Skeletal muscle tissue (tissue), 4 donors: ENCODE data around the gene HARS2. TPM values are rescaled to one million over a fixed set of nuclear protein-coding genes. Genes with fewer than 3 reads are reported as not detected.
A peak's percentile ranks its signal among the peaks of the same experiment; 100 is the strongest.
"Not testable (repeated sequence)": the region's sequence is repeated elsewhere in the genome, so short reads cannot be mapped to it uniquely, and the experiment has no call there.

Experiments used
- H3K27ac ChIP-seq: one replicate; pipeline ENCODE4 v1.7.0; 2013; ENCODE audit warnings: mild to moderate bottlenecking, low read depth, low read length, inconsistent platforms
- H3K27me3 ChIP-seq, 3 donors: one replicate each; pipeline ENCODE4 v1.7.0; 2013; ENCODE audit warnings: low read length in 3 of 3; ENCODE audit not compliant: control insufficient read depth in 3 of 3, insufficient read depth in 3 of 3
- H3K36me3 ChIP-seq, 3 donors: one replicate each; pipeline ENCODE4 v1.7.0; 2013; ENCODE audit warnings: low read length in 3 of 3; ENCODE audit not compliant: control insufficient read depth in 3 of 3, insufficient read depth in 3 of 3
- H3K4me1 ChIP-seq, 3 donors: one replicate each; pipeline ENCODE4 v1.7.0; 2013; ENCODE audit warnings: low read length in 3 of 3, mild to moderate bottlenecking in 3 of 3; ENCODE audit not compliant: control insufficient read depth in 3 of 3, insufficient read depth in 3 of 3
- H3K4me3 ChIP-seq, 3 donors: one replicate each; pipeline ENCODE4 v1.7.0; 2013; ENCODE audit warnings: low read length in 3 of 3
- H3K9ac ChIP-seq, 3 donors: one replicate each; pipeline ENCODE4 v1.7.0; 2013; ENCODE audit warnings: low read length in 3 of 3, mild to moderate bottlenecking in 3 of 3, moderate library complexity in 2 of 3, low read depth in 1 of 3
- H3K9me3 ChIP-seq, 3 donors: one replicate each; pipeline ENCODE4 v1.7.0; 2013; ENCODE audit warnings: low read length in 3 of 3; ENCODE audit not compliant: control insufficient read depth in 3 of 3
- total RNA-seq: library from RNA; depleted of rRNA; stranded (reverse); fragments of >200 nt; gene quantifications from one replicate; pipeline ENCODE4 v1.2.3, GENCODE V29; 2014
- donor health status: Osteomylitis.

Gene HARS2, protein sequence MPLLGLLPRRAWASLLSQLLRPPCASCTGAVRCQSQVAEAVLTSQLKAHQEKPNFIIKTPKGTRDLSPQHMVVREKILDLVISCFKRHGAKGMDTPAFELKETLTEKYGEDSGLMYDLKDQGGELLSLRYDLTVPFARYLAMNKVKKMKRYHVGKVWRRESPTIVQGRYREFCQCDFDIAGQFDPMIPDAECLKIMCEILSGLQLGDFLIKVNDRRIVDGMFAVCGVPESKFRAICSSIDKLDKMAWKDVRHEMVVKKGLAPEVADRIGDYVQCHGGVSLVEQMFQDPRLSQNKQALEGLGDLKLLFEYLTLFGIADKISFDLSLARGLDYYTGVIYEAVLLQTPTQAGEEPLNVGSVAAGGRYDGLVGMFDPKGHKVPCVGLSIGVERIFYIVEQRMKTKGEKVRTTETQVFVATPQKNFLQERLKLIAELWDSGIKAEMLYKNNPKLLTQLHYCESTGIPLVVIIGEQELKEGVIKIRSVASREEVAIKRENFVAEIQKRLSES
- total RNA-seq: 15.7 TPM

DNA sequence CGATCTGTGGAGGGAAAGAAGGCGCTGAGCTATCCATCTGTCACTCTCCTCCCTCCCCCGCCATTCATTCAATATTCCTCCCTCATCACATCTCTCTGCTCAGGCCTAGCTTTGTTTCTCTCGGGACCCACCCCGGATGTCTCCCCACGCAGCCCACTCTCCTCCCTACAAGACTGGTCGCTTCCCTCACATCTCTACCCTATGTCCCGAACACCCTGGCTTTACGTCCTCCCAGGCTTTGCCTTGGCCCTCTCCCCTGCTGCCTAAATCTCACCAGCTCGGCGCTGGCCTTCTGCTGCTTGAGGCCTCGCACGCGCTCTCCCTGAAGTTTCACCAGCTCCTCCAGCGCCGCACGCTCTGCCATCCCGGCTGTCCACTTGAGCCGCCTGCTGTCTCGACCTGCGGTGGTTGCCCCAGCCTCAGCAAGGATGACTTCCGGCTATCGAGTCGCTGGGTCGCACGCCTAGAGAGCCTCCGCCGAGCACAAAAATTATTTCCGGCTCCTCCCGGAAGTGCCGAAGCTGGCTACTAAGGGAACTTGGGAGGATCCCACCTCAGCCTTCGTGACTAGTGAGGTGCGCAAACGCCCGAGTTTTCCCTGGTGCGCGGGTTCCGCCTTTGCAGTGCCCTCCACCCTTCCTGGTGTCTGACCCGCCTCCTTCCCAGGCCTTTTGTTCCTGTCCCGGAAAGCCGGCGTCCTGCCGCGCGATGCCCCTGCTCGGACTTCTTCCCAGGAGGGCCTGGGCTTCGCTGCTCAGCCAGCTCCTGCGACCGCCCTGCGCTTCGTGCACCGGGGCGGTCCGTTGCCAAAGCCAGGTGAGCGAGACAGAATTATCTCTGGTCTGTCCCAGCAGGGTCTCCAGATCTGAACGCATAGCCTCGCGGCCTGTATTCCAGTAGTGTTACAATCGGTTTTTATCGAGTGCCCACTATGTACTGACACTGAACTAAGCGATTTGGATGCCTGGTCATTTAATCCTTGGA is at the start of gene HARS2, which contains the start of gene HARS1:
HARS2 (plus strand) TSS at position 515 of the 984 bp plus-strand sequence; CDS start at position 709, 194 bp downstream.
HARS1 (minus strand) TSS at position 430 of the 984 bp plus-strand sequence; CDS start at position 364, 66 bp downstream.
- peak within 1 kb of the TSS; percentile 80 for H3K27ac ChIP-seq
- H3K9me3 ChIP-seq: no peaks in the 10 kb centered on the region
- peak within 1 kb of the TSS; percentile 95 to 99 (median 95) for H3K9ac ChIP-seq
- peak within 1 kb of the TSS; percentile 95 to 98 (median 98) for H3K4me3 ChIP-seq
- H3K36me3 ChIP-seq: peaks cover 25 to 34% (median 26%) of the 10 kb centered on the region in 3 donors
- peaks cover 15 to 28% (median 25%) of the 10 kb centered on the region in 3 donors for H3K4me1 ChIP-seq
- H3K27me3 ChIP-seq: no peaks in the 10 kb centered on the region

DNA sequence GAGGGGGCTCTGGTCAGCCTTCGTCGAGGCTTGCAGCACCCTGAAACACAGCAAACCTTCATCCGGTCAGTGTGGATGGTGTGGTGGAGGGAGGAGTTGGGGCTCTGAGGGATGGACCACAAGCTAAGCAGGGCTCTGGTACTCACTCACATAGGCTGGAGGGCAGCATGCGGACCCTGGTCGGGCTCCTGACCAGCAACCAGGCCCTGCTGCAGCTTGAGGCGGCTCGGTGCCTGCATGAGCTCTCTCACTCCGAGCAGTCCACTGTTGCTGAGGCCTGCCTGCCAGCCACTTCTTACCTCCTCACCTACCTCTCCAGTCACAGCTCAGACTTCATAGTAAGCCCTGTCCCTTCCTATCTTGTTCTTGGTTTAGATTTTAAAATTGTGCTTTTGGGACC is 49.5 kb upstream of the HARS2 start:
- Histone ChIP-seq H3K4me1 (peaks cover 17 to 33% (median 17%) of the 10 kb centered on the region in 3 donors), H3K36me3 (peaks cover 30 to 42% (median 32%) of the 10 kb centered on the region in 3 donors), H3K27ac (no peak overlapping the region), H3K9ac (no peak overlapping the region), H3K27me3 (no peaks in the 10 kb centered on the region), H3K4me3 (no peak overlapping the region), H3K9me3 (no peaks in the 10 kb centered on the region)

DNA sequence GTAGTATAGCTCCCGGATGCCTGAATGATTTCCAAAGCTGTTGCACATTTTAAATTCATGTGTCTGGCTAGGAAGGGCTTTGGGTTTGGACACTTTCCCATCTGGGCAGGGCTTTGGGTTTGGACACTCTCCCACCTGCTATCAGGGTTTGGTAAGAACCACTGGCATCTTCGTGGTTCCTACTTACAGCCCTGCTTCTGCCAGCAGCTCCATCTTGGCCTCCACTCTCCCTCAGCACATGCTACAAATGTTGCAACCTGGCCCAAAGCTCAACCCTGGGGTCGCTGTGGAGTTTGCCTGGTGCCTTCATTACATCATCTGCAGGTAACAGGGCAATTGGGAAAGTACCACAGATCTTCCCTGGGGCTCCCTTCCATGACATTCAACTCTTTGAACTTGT is 48.5 kb upstream of the HARS2 start:
- no peaks in the 10 kb centered on the region for H3K9me3 ChIP-seq
- no peaks in the 10 kb centered on the region for H3K27me3 ChIP-seq
- H3K9ac ChIP-seq: no peak overlapping the region
- peaks cover 32 to 42% (median 32%) of the 10 kb centered on the region in 3 donors for H3K36me3 ChIP-seq
- H3K4me3 ChIP-seq: no peak overlapping the region
- H3K4me1 ChIP-seq: peaks cover 21 to 36% (median 21%) of the 10 kb centered on the region in 3 donors
- H3K27ac ChIP-seq: no peak overlapping the region

DNA sequence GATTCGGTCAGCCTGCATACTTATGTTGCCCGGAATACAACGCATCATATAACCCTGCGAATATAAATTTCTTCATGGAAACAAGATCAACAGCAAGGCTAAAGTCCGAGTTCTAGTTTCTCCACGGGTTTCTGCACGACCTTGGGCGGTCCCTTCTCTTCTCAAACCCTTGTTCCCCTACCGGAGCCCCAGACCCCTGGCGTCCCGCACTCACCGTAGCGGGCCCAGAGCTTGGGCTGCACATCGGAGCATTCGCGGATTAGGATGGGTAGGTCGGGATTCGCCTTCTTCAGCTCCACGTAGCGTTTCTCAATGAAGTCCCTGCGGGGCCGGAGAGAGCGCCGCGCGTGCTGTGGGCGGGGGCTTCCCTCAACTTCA is 44.2 kb upstream of the HARS2 start:
- Histone ChIP-seq H3K27ac (peak overlapping the region; percentile 84), H3K9me3 (no peaks in the 10 kb centered on the region), H3K36me3 (peaks cover 46 to 51% (median 48%) of the 10 kb centered on the region in 3 donors), H3K27me3 (no peaks in the 10 kb centered on the region), H3K4me1 (peaks cover 15 to 27% (median 20%) of the 10 kb centered on the region in 3 donors), H3K4me3 (peak overlapping the region; percentile 82 to 98 (median 94)), H3K9ac (peak overlapping the region; percentile 74 to 96 (median 92))

DNA sequence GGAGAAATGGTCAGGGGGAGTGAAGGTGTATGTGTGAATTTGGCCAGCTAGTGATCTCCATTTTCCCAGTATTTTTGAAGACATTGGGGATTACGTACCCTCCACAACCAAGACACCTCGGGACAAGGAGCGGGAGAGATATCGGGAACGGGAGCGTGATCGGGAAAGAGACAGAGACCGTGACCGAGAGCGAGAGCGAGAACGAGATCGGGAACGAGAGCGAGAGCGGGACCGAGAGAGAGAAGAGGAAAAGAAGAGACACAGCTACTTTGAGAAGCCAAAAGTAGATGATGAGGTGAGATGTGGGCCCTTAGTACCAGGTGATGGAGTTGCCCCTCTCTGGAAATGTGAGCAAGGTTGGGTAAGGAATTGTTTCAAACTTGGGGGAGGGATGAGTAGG is 32.4 kb upstream of the HARS2 start:
- Histone ChIP-seq H3K27me3 (no peaks in the 10 kb centered on the region), H3K4me1 (peaks cover under 1 to 4% (median 2%) of the 10 kb centered on the region in 3 donors), H3K9me3 (no peaks in the 10 kb centered on the region), H3K4me3 (no peak overlapping the region), H3K27ac (no peak overlapping the region), H3K36me3 (peaks cover 64 to 87% (median 84%) of the 10 kb centered on the region in 3 donors), H3K9ac (no peak overlapping the region)

DNA sequence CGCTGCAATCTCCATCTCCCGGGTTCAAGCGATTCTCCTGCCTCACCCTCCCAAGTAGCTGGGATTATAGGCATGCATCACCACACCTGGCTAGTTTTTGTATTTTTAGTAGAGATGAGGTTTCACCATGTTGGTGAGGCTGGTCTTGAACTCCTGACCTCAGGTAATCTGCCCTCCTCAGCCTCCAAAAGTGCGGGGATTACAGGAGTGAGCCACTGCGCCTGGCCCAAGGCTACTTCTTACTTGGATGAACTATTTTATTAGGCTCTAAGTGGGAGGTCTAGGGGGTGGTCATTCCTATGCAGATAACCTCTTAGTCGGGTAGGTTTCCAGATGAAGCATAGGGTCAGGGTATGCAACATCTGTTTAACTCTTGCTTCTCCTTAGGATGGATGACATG is 30.9 kb upstream of the HARS2 start:
- not testable (repeated sequence) for H3K4me1 ChIP-seq, H3K9ac ChIP-seq, H3K27me3 ChIP-seq, H3K27ac ChIP-seq, H3K9me3 ChIP-seq, H3K4me3 ChIP-seq
- peaks cover 54 to 72% (median 69%) of the 10 kb centered on the region in 3 donors for H3K36me3 ChIP-seq

DNA sequence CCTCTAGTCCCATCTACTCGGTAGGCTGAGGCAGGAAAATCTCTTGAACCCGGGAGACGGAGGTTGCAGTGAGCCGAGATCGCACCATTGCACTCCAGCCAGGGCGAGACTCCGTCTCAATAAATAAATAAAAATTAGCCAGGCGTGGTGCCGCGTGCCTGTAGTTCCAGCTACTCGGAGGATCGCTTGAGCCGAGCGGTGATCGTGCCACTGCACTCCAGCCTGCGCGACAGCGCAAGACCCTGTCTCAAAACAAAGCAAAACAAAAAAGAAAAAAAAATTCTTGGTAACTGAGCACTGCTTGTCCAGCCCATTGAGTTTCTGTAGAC is 27.3 kb upstream of the HARS2 start:
- H3K9ac ChIP-seq: peak overlapping the region; percentile 63 to 98 (median 95)
- no peaks in the 10 kb centered on the region for H3K9me3 ChIP-seq
- peak overlapping the region; percentile 68 to 100 (median 97) for H3K4me3 ChIP-seq
- peaks cover 11 to 13% (median 13%) of the 10 kb centered on the region in 3 donors for H3K4me1 ChIP-seq
- peaks cover 47 to 58% (median 57%) of the 10 kb centered on the region in 3 donors for H3K36me3 ChIP-seq
- H3K27ac ChIP-seq: peak overlapping the region; percentile 78
- H3K27me3 ChIP-seq: no peaks in the 10 kb centered on the region

DNA sequence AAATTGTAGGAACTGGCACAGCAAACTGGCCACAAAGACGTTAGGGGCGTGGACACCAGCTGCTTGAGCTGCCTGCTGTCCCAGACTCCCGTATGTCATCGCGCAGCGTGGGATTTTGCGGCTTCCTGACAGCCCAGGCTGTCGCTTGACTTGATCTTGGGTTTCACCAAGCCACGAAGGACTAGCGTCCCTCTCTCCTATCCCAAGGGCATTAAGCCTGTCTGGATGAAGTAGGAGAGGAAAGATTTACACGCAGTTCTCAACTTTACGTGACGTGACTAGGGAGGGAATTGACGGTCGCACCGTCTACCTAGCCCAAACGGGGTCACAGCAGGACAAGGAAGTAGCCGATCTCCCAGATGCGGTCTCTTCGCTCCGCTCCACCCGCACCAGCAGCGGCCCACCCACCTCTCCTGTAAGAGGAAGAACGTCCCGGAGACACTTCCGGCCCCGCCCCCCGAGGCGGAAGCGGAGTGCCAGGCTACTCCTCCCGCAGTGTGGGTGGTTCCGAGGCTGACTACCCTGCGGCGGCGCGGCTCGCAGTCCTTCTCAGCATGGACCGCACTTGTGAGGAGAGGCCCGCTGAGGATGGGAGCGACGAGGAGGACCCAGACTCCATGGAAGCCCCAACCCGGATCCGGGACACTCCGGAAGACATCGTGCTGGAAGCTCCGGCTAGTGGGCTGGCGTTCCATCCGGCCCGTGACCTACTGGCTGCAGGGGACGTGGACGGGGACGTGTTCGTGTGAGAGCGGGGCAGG is 26.7 kb upstream of the HARS2 start, which contains the start of gene WDR55:
WDR55 (plus strand) TSS at position 546 of the 761 bp plus-strand sequence; CDS start at position 555, 9 bp downstream.
- peaks cover 47 to 58% (median 57%) of the 10 kb centered on the region in 3 donors for H3K36me3 ChIP-seq

DNA sequence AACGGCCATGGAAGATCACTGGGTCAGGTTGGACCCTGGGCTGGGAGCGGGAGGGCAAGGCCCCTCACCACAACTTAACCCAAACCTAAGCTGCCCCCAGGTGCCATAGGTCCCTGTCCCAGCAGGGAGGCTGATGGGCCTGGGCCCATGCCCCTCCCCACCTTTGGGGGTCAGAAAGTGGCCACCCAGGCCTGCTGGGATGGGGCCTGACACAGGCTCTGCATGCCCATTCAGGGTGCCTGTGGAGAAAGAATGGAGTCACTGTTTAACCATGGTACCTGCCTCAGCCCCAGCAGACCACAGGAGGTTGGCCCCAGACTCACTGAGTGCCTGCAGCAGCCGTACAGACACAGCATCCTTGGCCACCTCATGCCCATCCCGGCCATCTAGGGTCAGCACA is 20.2 kb upstream of the HARS2 start:
- not testable (repeated sequence) for H3K27ac ChIP-seq, H3K27me3 ChIP-seq, H3K9me3 ChIP-seq, H3K4me1 ChIP-seq, H3K4me3 ChIP-seq, H3K9ac ChIP-seq
- peaks cover 52 to 64% (median 54%) of the 10 kb centered on the region in 3 donors for H3K36me3 ChIP-seq

More for the DNA sequence above, 26.7 kb upstream of the HARS2 start, which contains the start of gene WDR55:
- peak within 1 kb of the TSS; percentile 78 for H3K27ac ChIP-seq
- H3K4me1 ChIP-seq: peaks cover 11 to 13% (median 13%) of the 10 kb centered on the region in 3 donors
- H3K9ac ChIP-seq: peak within 1 kb of the TSS; percentile 63 to 98 (median 95)
- no peaks in the 10 kb centered on the region for H3K9me3 ChIP-seq
- no peaks in the 10 kb centered on the region for H3K27me3 ChIP-seq
- H3K4me3 ChIP-seq: peak within 1 kb of the TSS; percentile 68 to 100 (median 97)
